RWPE1 (cell line): Measurements from ENCODE around the gene GRM5.
"Not testable (repeated sequence)": the region's sequence is repeated elsewhere in the genome, so short reads cannot be mapped to it uniquely, and the experiment has no call there.

Experiments used
- CTCF ChIA-PET: fragments of 350-600 bp; sonication (Branson Sonifier 250); formaldehyde crosslinking; extraction: SDS; loops from one replicate; lab custom pipeline; 2021; lab: Yijun Ruan, JAX
- POLR2A ChIA-PET: fragments of 400-600 bp; formaldehyde crosslinking; extraction: SDS; loops from one replicate; lab custom pipeline; 2020; ENCODE audit warnings: antibody characterized with exemption; ENCODE audit not compliant: low non-redundant PET; lab: Yijun Ruan, JAX
- DNase-seq: peaks from one replicate; pipeline ENCODE4 v3.0.0; 2012; ENCODE audit warnings: low spot score
- H3K27ac ChIP-seq: fragments of 450-650 bp; 2 replicates; pipeline ENCODE4 v1.5.1; 2017
- TF ChIP-seq, protein P1 (sequence below): fragments of 450-650 bp; conservative IDR thresholded peaks from 2 replicates; pipeline ENCODE4 v1.5.1; 2017; ENCODE audit warnings: low read depth, mild to moderate bottlenecking

Gene GRM5

DNA sequence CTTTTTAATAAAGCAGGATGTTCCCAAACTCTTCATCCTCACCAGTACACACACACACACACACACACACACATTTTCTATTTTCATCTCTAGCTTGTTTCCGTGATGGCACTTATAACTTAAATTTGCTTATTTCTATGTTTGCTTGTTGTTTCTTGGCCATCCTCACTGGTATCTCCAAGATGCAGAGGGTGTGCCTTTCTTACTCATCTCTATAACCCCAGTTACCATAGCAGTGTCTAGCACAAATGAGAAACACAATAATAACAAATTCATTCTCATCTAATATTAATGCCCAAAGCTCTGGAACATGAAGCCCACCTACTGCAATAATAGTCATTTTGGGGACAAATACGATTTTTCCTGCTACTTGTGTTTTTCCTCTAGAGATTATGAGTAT, 156.3 kb downstream of the GRM5 start:
- TF ChIP-seq, protein P1, sequence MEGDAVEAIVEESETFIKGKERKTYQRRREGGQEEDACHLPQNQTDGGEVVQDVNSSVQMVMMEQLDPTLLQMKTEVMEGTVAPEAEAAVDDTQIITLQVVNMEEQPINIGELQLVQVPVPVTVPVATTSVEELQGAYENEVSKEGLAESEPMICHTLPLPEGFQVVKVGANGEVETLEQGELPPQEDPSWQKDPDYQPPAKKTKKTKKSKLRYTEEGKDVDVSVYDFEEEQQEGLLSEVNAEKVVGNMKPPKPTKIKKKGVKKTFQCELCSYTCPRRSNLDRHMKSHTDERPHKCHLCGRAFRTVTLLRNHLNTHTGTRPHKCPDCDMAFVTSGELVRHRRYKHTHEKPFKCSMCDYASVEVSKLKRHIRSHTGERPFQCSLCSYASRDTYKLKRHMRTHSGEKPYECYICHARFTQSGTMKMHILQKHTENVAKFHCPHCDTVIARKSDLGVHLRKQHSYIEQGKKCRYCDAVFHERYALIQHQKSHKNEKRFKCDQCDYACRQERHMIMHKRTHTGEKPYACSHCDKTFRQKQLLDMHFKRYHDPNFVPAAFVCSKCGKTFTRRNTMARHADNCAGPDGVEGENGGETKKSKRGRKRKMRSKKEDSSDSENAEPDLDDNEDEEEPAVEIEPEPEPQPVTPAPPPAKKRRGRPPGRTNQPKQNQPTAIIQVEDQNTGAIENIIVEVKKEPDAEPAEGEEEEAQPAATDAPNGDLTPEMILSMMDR: no peak
- no peak overlapping the region for H3K27ac ChIP-seq
- CTCF ChIA-PET: no interaction called here
- POLR2A ChIA-PET: no interaction called here
- DNase-seq: no peak

DNA sequence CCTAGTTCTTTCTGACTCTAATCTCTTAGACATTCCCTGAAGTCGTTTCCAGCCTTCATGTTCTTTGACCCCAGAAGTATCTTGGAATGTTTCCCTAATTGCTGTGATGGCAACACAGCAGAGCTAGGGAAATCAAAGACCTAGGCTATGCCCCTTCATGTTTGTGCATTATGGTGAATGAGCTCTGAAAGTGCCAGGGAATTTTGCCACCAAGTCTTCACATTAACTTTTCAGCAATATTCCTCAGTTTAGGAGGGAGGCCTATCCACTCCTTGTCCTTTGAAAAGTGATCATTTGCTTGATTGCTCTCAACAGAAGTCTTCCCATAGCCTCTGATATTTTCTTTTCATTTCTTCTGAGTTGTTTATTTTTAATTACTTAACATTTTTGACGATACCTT, 164.3 kb downstream of the GRM5 start:
- POLR2A ChIA-PET, DNase-seq, H3K27ac ChIP-seq, CTCF ChIA-PET: not testable (repeated sequence)

DNA sequence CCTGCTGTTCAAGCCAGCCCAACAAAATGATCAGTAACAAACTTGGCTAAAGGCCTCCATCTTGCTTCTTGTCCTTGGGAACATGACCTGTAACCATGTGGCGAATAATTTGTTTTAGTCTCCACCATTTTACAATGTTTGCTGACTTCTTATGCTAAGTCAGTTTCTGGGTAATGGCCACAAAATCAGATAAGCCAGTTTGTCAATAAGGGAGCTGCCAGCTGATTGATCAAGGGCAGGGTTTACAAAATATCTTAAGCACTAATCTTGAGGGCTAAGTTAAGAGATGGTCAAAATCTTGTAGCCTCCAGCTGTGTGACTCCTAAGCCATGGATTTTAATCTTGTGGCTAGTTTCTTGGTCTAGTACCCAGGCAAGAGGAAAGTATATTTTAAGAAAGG, 176.9 kb downstream of the GRM5 start:
- H3K27ac ChIP-seq, DNase-seq, CTCF ChIA-PET, POLR2A ChIA-PET: not testable (repeated sequence)

DNA sequence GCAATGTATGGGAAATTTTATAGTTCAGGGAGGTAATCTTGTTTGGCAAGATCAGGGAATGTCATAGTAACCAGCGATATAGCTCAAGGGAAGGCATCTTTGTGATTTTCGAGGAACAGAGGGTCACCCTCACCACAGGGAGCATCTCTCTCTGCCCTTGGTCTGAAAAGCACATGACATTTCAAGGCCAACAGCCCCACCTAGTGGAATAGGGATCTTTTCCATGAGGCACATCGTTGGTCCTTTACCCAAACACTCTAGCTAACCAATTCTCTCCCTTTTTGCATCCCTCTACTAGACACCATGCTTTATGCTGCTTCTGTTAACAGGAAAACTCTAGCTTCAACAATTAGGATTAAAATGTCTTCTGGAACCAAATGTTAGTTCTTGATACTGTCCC, 179.0 kb downstream of the GRM5 start:
- ChIA-PET POLR2A (no interaction called here), CTCF (interaction anchor here (1.1 kb wide), 1 partner anchor 1161 kb away, joined by 3 read pairs; no protein-coding TSS in a partner anchor)
- H3K27ac ChIP-seq: no peak overlapping the region
- DNase-seq: peak; percentile 8
- TF ChIP-seq, protein P1: peak; percentile 22; the same call in 1 of the 2 replicates

DNA sequence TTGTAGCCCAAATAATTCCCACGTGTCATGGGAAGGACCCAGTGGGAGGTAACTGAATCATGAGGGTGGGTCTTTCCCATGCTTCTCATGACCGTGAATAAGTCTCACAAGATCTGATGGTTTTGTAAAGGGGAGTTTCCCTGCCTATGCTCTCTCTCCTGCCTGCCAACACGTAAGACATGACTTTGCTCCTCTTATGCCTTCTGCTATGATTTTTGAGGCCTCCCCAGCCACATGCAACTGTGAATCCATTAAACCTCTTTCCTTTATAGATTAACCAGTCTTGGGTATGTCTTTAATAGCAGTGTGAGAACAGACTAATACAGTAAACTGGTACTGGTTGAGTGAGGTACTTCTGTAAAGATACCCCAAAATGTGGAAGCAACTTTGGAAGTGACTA, 183.0 kb downstream of the GRM5 start:
- CTCF ChIA-PET: interaction anchor here (0.6 to 0.7 kb wide), 2 partner anchors 35 to 391 kb away, joined by 4 read pairs; no protein-coding TSS in a partner anchor
- POLR2A ChIA-PET, H3K27ac ChIP-seq, DNase-seq: not testable (repeated sequence)

DNA sequence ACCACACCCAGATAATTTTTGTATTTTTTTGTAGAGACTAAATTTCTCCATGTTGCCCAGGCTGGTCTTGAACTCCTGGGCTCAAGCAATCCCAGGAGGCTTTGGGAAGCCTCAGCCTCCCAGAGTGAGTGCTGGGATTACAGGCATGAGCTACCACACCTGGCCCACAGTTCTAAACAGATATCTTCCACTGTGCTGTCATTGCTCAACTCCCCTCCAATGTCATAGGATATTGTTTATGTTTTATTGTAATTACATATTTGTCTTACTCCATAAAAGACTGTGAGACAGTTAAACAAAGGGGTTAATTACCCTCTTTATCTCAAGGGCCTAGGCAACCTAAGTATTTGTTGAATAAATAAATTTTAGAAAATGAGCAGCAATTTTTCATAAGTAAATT, 204.2 kb downstream of the GRM5 start:
- TF ChIP-seq, protein P1: no peak
- POLR2A ChIA-PET: no interaction called here
- CTCF ChIA-PET: no interaction called here
- DNase-seq: no peak
- no peak overlapping the region for H3K27ac ChIP-seq

DNA sequence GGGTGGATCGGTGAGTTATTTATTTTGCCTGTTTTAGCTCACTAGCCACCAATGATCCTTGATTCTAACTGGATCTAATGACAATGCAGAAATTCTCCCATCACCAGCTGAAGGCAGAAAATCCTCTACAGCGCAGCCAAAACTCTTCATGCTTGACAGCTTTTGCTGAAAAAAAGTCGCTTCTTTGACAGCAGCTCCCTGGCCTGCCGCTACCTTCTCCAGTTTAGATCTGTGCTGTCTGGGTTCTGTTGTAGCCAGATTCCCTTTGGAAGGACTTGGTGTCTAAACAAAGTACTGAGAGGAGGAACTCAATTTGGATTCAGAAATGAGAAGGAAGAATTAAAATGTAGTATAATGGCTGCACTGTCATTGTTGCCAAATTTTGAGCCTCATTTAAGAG, 205.4 kb downstream of the GRM5 start:
- H3K27ac ChIP-seq, CTCF ChIA-PET, POLR2A ChIA-PET, DNase-seq: not testable (repeated sequence)

DNA sequence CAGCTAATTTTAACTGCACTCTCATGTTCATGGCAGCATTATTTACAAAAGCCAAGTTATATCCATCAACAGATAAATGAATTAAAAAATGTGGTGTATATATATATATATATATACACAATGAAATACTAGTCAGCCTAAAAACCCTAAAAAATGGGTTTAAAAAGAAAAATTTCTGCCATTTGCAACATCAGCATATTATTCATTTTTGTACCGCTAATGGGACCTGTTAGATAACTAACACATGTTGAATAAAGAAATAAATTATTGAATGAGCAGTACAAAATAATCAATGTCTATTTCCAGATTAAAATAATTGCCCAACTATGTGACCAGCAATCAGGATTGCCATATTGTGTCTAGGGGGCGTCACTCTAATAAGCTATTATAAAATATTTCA, 211.8 kb downstream of the GRM5 start:
- H3K27ac ChIP-seq, DNase-seq, CTCF ChIA-PET, POLR2A ChIA-PET: not testable (repeated sequence)

DNA sequence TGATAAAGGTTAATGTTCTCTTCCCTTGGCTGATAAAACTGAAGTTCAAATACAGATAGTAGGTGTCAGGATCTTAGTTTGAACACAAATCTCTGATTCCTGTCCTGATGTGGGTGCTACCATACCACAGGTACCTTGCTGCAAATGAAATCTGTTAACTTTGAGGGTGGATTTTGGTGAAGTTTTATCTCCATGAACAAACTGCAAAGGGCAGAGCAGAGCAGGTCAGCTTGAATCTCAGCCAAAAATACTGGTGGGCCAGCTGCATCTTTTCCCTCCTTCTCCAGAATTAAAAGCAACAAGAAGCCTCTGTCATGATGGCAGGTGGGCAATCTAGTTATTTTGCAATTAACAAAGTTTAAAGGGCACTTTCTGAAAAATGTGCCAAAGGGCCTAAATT, 214.2 kb downstream of the GRM5 start:
- H3K27ac ChIP-seq, POLR2A ChIA-PET, CTCF ChIA-PET: not testable (repeated sequence)

DNA sequence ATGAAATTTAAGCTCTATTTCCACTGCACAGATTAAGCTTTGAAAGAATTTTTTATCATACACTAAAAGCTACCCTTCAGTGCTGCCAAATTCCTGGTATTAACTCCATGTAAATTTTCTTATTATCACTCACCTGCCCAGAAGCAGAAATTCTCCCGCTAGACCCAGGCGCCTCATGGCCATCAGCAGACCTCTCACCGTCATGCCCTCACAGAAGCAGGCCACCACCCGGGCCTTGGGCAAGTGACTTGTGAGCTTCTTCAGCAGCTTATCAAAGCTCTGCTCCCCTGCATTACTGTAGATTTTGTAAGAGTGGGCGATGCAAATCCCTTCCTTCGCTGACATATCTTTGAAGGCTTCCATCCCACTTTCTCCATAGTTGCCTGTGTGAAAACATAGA, 216.0 kb downstream of the GRM5 start:
- H3K27ac ChIP-seq, DNase-seq, CTCF ChIA-PET, POLR2A ChIA-PET: not testable (repeated sequence)

More for the DNA sequence above, 214.2 kb downstream of the GRM5 start:
- not testable (repeated sequence) for DNase-seq
